HepG2 (cell line): ENCODE measurements around the gene ANKRD10. TPM values are rescaled to one million over a fixed set of nuclear protein-coding genes. Genes with fewer than 3 reads are reported as not detected.

Experiments used
- ATF3 ChIP-seq: sonication (generic); formaldehyde crosslinking; IDR thresholded peaks from 2 replicates; pipeline ENCODE4 v1.4.0; 2020; ENCODE audit warnings: missing genetic modification reagents
- DMTF1 ChIP-seq: sonication (generic); formaldehyde crosslinking; IDR thresholded peaks from 2 replicates; pipeline ENCODE4 v1.4.0; 2020; ENCODE audit warnings: mild to moderate bottlenecking, missing genetic modification reagents
- GATAD1 ChIP-seq: IDR thresholded peaks from 2 replicates; pipeline ENCODE4 v1.6.1; 2016; ENCODE audit warnings: missing genetic modification reagents, missing compliant biosample characterization
- HIVEP1 ChIP-seq: sonication (generic); formaldehyde crosslinking; IDR thresholded peaks from 2 replicates; pipeline ENCODE4 v1.4.0; 2020; ENCODE audit warnings: mild to moderate bottlenecking, missing genetic modification reagents
- KLF16 ChIP-seq, 2 experiments: sonication (generic) in 1 of 2; formaldehyde crosslinking in 1 of 2; IDR thresholded peaks; 2 replicates each; pipeline versions ENCODE4 v1.6.1 to v1.8.0; 2016 to 2023; ENCODE audit warnings: missing genetic modification reagents in 2 of 2, missing compliant biosample characterization in 1 of 2
- LBX2 ChIP-seq: sonication (generic); formaldehyde crosslinking; IDR thresholded peaks from 2 replicates; pipeline ENCODE4 v1.5.0; 2020; ENCODE audit warnings: missing genetic modification reagents, mild to moderate bottlenecking, borderline replicate concordance
- LCORL ChIP-seq, 2 experiments: fragments of 450-650 bp in 1 of 2; sonication (generic) in 1 of 2; formaldehyde crosslinking in 1 of 2; IDR thresholded peaks; 2 replicates each; pipeline versions ENCODE4 v1.5.0 to v1.6.1; 2017 to 2020; ENCODE audit warnings: antibody characterized with exemption in 1 of 2, missing genetic modification reagents in 1 of 2
- MAFF ChIP-seq: IDR thresholded peaks from 2 replicates; pipeline ENCODE4 v1.6.1; 2011; ENCODE audit warnings: low read depth, low read length, improper control_type of control experiment
- MNT ChIP-seq: fragments of 450-650 bp; IDR thresholded peaks from 2 replicates; pipeline ENCODE4 v1.6.1; 2016
- NFE2 ChIP-seq: sonication (generic); formaldehyde crosslinking; IDR thresholded peaks from 2 replicates; pipeline ENCODE4 v1.4.0; 2020; ENCODE audit warnings: missing genetic modification reagents
- PCBP2 ChIP-seq: fragments of 200-400 bp; formaldehyde crosslinking; optimal IDR thresholded peaks from 2 replicates; pipeline ENCODE3; 2018; ENCODE audit warnings: low read length, low read depth; ENCODE audit not compliant: poor library complexity, severe bottlenecking
- RBAK ChIP-seq: sonication (generic); formaldehyde crosslinking; IDR thresholded peaks from 2 replicates; pipeline ENCODE4 v1.5.1; 2020; ENCODE audit warnings: mild to moderate bottlenecking, missing genetic modification reagents
- SRY ChIP-seq: sonication (generic); formaldehyde crosslinking; IDR thresholded peaks from 2 replicates; pipeline ENCODE4 v1.8.0; 2022; ENCODE audit warnings: mild to moderate bottlenecking, missing genetic modification reagents
- THYN1 ChIP-seq: sonication (generic); formaldehyde crosslinking; IDR thresholded peaks from 2 replicates; pipeline ENCODE4 v1.8.1; 2023; ENCODE audit warnings: low read depth, mild to moderate bottlenecking, moderate library complexity, missing genetic modification reagents, borderline replicate concordance
- ZMAT3 ChIP-seq: sonication (generic); formaldehyde crosslinking; conservative IDR thresholded peaks from 2 replicates; pipeline ENCODE4 v1.7.0; 2021; ENCODE audit warnings: missing genetic modification reagents
- ZNF691 ChIP-seq: sonication (generic); formaldehyde crosslinking; IDR thresholded peaks from 2 replicates; pipeline ENCODE4 v1.4.0; 2020; ENCODE audit warnings: missing genetic modification reagents, low read depth, mild to moderate bottlenecking, borderline replicate concordance
- ZNF761 ChIP-seq: sonication (generic); formaldehyde crosslinking; conservative IDR thresholded peaks from 2 replicates; pipeline ENCODE4 v1.4.0; 2020; ENCODE audit warnings: mild to moderate bottlenecking, missing genetic modification reagents
- ZSCAN31 ChIP-seq: sonication (generic); formaldehyde crosslinking; IDR thresholded peaks from 2 replicates; pipeline ENCODE4 v1.5.0; 2020; ENCODE audit warnings: low read depth, mild to moderate bottlenecking, missing genetic modification reagents
- polyA plus RNA-seq, 8 experiments: library from polyadenylated mRNA; depleted of rRNA in 3 of 8; stranded (reverse) in 7 of 8; unstranded in 1 of 8; fragments of >200 nt; fragmentation: Illumina TruSeq in 4 of 8; extraction: Trizol in 4 of 8; gene quantifications; 2 replicates each; pipeline versions ENCODE4 v1.2.1 to v1.2.3, GENCODE V29; 2011 to 2016; ENCODE audit warnings: low read depth in 4 of 8, missing spikeins in 1 of 8, mixed read lengths in 1 of 8; ENCODE audit not compliant: insufficient read depth in 1 of 8
- total RNA-seq, 5 experiments: library from RNA; depleted of rRNA; stranded (reverse); fragments of >200 nt; fragmentation: Illumina TruSeq; extraction: Trizol; gene quantifications; 2 replicates each; pipeline ENCODE4 v1.2.3, GENCODE V29; 2016; ENCODE audit warnings: low read depth in 1 of 5
- TF ChIP-seq, protein P1 (sequence below): IDR thresholded peaks from 2 replicates; pipeline ENCODE4 v1.6.1; 2016; ENCODE audit warnings: missing genetic modification reagents, missing compliant biosample characterization
- TF ChIP-seq, protein P2 (sequence below): IDR thresholded peaks from 2 replicates; pipeline ENCODE4 v1.6.1; 2016; ENCODE audit warnings: low read depth

The ANKRD10 gene
- total and polyA plus RNA-seq, 2 of the 13 experiments (the other 11 are each of a cell fraction or from before 2014, with no cell fraction given) = 108 to 115 TPM

DNA sequence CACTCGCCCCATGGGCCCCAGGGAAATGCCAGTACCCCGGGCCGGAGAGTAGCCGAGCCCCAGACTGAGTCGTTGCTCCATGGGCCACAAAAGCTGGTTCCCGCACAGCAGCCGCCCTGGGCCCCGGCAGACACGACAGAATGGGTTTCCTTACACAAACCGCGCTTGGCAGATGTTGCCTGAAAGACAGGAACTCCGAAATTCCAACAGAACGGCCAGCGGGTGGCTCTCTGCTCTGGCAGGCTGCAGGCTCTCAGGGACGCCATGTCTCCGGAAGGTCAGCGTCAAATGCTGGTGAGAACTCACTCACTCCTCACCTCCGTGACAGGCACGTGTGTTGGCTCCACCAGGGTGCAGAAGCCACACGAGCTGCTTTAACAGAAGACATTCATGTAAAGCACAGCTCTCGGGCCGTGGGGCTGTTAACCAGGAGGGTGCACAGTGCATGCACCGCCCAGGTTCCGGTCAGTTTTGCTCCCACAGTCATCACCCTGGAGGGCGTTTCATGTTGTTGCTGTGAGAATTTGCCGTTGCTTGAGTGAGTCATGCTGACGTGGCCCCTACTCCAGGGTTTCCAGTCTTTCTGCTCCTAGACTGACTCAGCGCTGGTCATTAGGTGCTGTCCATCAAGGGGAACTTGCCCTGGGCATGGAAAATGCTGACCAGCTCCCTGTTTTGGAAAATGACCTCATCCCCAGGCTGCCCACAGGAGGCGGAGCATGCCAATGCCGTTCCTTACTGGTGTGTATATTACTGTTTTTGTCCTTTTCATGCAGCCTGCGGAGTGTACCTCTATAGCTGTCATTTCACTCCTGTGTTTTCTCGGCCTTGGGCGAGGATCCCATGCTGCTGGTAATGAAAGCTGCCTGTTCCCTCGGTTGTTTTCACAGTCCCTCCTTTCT lies 44.8 kb downstream of the ANKRD10 start (continued):
- TF ChIP-seq MNT (peak; percentile 39; the same call in 1 of the 2 replicates), LBX2 (CRISPR knock-in tag) (peak; percentile 75; the same call in 1 of the 2 replicates), MAFF (peak; percentile 92), HIVEP1 (CRISPR knock-in tag) (no peak), RBAK (CRISPR knock-in tag) (no peak), KLF16 (CRISPR knock-in tag; IDR thresholded peaks at IDR 0.05) (peak in 1 of 2 experiments; percentile 36; a peak in 1 of 4 replicates), PCBP2 (no peak), THYN1 (CRISPR knock-in tag) (no peak), GATAD1 (0 out of 2 replicates have a peak, but pooled peaks have one; percentile 38), ZNF761 (CRISPR knock-in tag) (peak; percentile 65; the same call in 1 of the 2 replicates), SRY (CRISPR knock-in tag) (no peak), DMTF1 (CRISPR knock-in tag) (no peak), LCORL (IDR thresholded peaks at IDR 0.05) (no peak), LCORL (CRISPR knock-in tag; IDR thresholded peaks at IDR 0.05) (no peak), ZMAT3 (CRISPR knock-in tag) (peak; percentile 74; the same call in 1 of the 2 replicates), ZNF691 (CRISPR knock-in tag) (peak; percentile 64; the same call in 1 of the 2 replicates), ATF3 (peak; percentile 80), ZSCAN31 (CRISPR knock-in tag) (peak; percentile 38; the same call in 1 of the 2 replicates), NFE2 (CRISPR knock-in tag) (no peak)
- TF ChIP-seq, protein P1, sequence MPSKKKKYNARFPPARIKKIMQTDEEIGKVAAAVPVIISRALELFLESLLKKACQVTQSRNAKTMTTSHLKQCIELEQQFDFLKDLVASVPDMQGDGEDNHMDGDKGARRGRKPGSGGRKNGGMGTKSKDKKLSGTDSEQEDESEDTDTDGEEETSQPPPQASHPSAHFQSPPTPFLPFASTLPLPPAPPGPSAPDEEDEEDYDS (CRISPR knock-in tag) = 0 out of 2 replicates have a peak, but pooled peaks have one; percentile 18
- TF ChIP-seq, protein P2, sequence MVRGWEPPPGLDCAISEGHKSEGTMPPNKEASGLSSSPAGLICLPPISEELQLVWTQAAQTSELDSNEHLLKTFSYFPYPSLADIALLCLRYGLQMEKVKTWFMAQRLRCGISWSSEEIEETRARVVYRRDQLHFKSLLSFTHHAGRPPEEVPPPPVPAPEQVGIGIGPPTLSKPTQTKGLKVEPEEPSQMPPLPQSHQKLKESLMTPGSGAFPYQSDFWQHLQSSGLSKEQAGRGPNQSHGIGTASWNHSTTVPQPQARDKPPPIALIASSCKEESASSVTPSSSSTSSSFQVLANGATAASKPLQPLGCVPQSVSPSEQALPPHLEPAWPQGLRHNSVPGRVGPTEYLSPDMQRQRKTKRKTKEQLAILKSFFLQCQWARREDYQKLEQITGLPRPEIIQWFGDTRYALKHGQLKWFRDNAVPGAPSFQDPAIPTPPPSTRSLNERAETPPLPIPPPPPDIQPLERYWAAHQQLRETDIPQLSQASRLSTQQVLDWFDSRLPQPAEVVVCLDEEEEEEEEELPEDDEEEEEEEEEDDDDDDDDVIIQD (CRISPR knock-in tag) = 0 out of 2 replicates have a peak, but pooled peaks have one; percentile 36
